Nephron (organoid): ENCODE data around the gene PDIA4.

Experiments
- H3K27ac Mint-ChIP-seq, 3 experiments: 2 replicates each; pipeline ENCODE4 v1.8.0; 2020; ENCODE audit warnings: mixed read lengths in 3 of 3, mild to moderate bottlenecking in 2 of 3, moderate library complexity in 1 of 3
- H3K27me3 Mint-ChIP-seq: 2 replicates; pipeline ENCODE4 v1.8.0; 2021; ENCODE audit warnings: low read depth, mild to moderate bottlenecking, moderate library complexity, mixed read lengths
- H3K36me3 Mint-ChIP-seq: 2 replicates; pipeline ENCODE4 v1.8.0; 2020; ENCODE audit warnings: low read depth, mixed read lengths
- H3K4me1 Mint-ChIP-seq: 2 replicates; pipeline ENCODE4 v1.8.0; 2020; ENCODE audit warnings: mixed read lengths
- H3K4me3 Mint-ChIP-seq, 3 experiments: 2 replicates each; pipeline ENCODE4 v1.8.0; 2020; ENCODE audit warnings: mild to moderate bottlenecking in 3 of 3, mixed read lengths in 3 of 3, moderate library complexity in 2 of 3
- H3K9me3 Mint-ChIP-seq: 2 replicates; pipeline ENCODE4 v1.8.0; 2020; ENCODE audit warnings: mixed read lengths
- CTCF ChIP-seq, 3 experiments: fragments of 200-600 bp; sonication (generic); IDR thresholded peaks; one replicate each; pipeline ENCODE4 v1.5.0; 2021; ENCODE audit warnings: antibody characterized with exemption in 3 of 3; ENCODE audit not compliant: unreplicated experiment in 3 of 3

PDIA4 gene

GRCh38 chr7:149060156-149060555, 31.9 kb upstream of the PDIA4 start:
- peak overlapping the region in 1 of 3 experiments; percentile 2 for H3K4me3 Mint-ChIP-seq
- peak overlapping the region in 2 of 3 experiments; percentile 84 to 85 for H3K27ac Mint-ChIP-seq

DNA sequence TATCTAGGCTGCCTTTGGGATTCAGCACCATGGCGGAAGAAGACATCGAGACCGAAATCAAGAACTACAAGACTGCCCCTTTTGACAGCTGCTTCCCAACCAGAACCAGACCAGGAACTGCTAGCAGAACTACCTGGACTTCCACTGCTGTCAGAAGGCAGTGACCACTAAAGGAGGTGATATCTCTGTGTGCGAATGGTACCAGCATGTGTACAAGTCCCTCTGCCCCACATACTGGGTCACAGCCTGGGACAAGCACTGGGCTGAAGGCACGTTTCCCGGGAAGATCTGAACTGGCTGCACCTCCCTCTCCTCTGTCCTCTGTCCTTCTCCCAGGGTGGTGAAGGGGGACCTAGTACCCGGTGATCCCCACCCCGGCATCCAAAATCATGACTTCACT, 25.6 kb upstream of the PDIA4 start:
- Mint-ChIP-seq H3K4me1 (no peaks in the 10 kb centered on the region), H3K27me3 (peaks cover 3% of the 10 kb centered on the region), H3K9me3 (peaks cover 4% of the 10 kb centered on the region)

More at GRCh38 chr7:149060156-149060555, 31.9 kb upstream of the PDIA4 start:
- H3K9me3 Mint-ChIP-seq: peaks cover 4% of the 10 kb centered on the region
- TF ChIP-seq CTCF (IDR thresholded peaks at IDR 0.05; ENCODE audit: unreplicated experiment in 3 of 3): no peak
- H3K36me3 Mint-ChIP-seq: no peaks in the 10 kb centered on the region
- H3K27me3 Mint-ChIP-seq: peaks cover 3% of the 10 kb centered on the region
- peaks cover 10% of the 10 kb centered on the region for H3K4me1 Mint-ChIP-seq

GRCh38 chr7:149053384-149053783, 25.1 kb upstream of the PDIA4 start:
- Mint-ChIP-seq H3K4me1 (no peaks in the 10 kb centered on the region), H3K4me3 (no peak overlapping the region), H3K36me3 (no peaks in the 10 kb centered on the region), H3K27ac (no peak overlapping the region), H3K9me3 (peaks cover 4% of the 10 kb centered on the region), H3K27me3 (peaks cover 3% of the 10 kb centered on the region)
- TF ChIP-seq CTCF (IDR thresholded peaks at IDR 0.05; ENCODE audit: unreplicated experiment in 3 of 3): no peak

More for the DNA sequence above, 25.6 kb upstream of the PDIA4 start:
- Mint-ChIP-seq H3K36me3 (no peaks in the 10 kb centered on the region), H3K27ac (no peak overlapping the region), H3K4me3 (no peak overlapping the region)
- no peak for TF ChIP-seq CTCF (IDR thresholded peaks at IDR 0.05; ENCODE audit: unreplicated experiment in 3 of 3)

- Mint-ChIP-seq H3K27me3 (peaks cover under 1% of the 10 kb centered on the region), H3K27ac (no peak overlapping the region), H3K36me3 (no peaks in the 10 kb centered on the region), H3K9me3 (no peaks in the 10 kb centered on the region), H3K4me3 (no peak overlapping the region), H3K4me1 (no peaks in the 10 kb centered on the region)
- TF ChIP-seq CTCF (IDR thresholded peaks at IDR 0.05; ENCODE audit: unreplicated experiment in 3 of 3): no peak
Measured at GRCh38 chr7:149050941-149051340, 22.6 kb upstream of the PDIA4 start.

- Mint-ChIP-seq H3K27ac (no peak overlapping the region), H3K4me1 (no peaks in the 10 kb centered on the region), H3K4me3 (no peak overlapping the region), H3K36me3 (no peaks in the 10 kb centered on the region), H3K9me3 (no peaks in the 10 kb centered on the region), H3K27me3 (peaks cover 4% of the 10 kb centered on the region)
- no peak for TF ChIP-seq CTCF (IDR thresholded peaks at IDR 0.05; ENCODE audit: unreplicated experiment in 3 of 3)
Measured at GRCh38 chr7:149048805-149049204, 20.5 kb upstream of the PDIA4 start.

DNA sequence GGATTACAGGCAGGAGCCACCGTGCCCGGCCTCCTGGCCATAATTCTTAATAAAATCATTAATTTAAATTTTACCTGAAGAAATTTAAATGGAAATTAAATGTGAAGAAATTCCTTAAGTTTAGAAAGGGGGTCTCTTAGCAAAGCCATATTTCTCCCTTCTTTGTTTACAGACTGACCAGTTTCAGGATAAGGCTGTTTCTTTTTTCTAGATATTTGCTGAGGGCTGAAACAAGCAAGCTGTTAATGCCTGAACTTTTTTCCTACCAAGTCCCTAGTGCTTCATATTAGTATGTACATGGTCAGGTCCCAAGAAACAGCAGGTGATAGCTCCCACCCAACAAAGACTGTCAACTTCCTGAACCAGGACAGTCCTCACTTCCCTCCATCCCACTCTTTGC, 18.1 kb upstream of the PDIA4 start:
- TF ChIP-seq CTCF (IDR thresholded peaks at IDR 0.05; ENCODE audit: unreplicated experiment in 3 of 3): no peak
- Mint-ChIP-seq H3K27me3 (peaks cover 4% of the 10 kb centered on the region), H3K27ac (no peak overlapping the region), H3K36me3 (no peaks in the 10 kb centered on the region), H3K4me1 (no peaks in the 10 kb centered on the region), H3K9me3 (no peaks in the 10 kb centered on the region), H3K4me3 (no peak overlapping the region)
